ENCODE data around the gene XIAP. TPM values are rescaled to one million over a fixed set of nuclear protein-coding genes. Genes with fewer than 3 reads are reported as not detected.

The XIAP gene
- total and polyA plus RNA-seq, 2 experiments from 2014 or later, result 12.8 to 25.5 TPM

DNA sequence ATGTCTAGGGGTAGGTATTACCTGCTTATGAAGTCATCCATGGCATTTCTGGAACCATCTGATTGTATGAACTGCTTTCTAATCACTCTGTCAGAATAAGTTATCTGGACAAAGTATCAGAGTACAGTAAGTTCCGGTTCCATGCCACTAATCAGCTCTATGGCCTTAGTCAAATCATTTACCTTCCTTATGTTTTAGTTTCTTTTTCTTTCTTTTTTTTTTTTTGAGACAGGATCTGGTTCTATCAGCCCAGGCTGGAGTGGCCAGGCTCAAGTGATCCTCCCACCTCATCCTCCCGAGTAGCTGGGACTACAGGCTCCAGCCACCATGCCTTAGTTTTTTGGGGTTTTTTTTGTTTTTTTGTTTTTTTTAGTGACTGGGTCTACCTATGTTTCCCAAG is 11.5 kb downstream of the XIAP start (continued):
- TF ChIP-seq, protein P1, sequence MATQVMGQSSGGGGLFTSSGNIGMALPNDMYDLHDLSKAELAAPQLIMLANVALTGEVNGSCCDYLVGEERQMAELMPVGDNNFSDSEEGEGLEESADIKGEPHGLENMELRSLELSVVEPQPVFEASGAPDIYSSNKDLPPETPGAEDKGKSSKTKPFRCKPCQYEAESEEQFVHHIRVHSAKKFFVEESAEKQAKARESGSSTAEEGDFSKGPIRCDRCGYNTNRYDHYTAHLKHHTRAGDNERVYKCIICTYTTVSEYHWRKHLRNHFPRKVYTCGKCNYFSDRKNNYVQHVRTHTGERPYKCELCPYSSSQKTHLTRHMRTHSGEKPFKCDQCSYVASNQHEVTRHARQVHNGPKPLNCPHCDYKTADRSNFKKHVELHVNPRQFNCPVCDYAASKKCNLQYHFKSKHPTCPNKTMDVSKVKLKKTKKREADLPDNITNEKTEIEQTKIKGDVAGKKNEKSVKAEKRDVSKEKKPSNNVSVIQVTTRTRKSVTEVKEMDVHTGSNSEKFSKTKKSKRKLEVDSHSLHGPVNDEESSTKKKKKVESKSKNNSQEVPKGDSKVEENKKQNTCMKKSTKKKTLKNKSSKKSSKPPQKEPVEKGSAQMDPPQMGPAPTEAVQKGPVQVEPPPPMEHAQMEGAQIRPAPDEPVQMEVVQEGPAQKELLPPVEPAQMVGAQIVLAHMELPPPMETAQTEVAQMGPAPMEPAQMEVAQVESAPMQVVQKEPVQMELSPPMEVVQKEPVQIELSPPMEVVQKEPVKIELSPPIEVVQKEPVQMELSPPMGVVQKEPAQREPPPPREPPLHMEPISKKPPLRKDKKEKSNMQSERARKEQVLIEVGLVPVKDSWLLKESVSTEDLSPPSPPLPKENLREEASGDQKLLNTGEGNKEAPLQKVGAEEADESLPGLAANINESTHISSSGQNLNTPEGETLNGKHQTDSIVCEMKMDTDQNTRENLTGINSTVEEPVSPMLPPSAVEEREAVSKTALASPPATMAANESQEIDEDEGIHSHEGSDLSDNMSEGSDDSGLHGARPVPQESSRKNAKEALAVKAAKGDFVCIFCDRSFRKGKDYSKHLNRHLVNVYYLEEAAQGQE (IDR thresholded peaks at IDR 0.05; ENCODE audit: unreplicated experiment), result no peak

DNA sequence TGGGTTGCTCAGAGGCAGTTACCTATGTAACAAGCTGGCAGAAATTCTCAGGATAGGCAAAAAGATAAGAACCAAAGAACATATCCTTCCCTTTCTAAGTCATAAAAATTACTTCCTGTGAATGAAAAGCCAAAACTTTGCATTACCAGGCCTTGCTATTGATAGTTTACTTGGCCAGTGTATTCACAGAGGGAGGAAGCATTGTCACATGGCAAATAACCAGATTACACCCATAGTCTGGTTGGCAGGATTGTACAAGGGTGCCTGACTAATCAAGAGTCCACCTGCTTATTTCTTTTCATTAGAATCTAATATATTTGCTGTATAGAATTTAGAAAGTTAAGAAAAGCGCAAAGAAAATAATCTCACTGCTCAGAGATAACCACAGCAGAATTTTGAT is 14.1 kb downstream of the XIAP start:
- Histone ChIP-seq H3K27me3 (ENCODE audit: insufficient read depth) (no peaks in the 10 kb centered on the region), H3K79me2 (replicated peaks; ENCODE audit: insufficient read depth) (peaks cover 55% of the 10 kb centered on the region), H3K9me2 (ENCODE audit: insufficient read depth) (no peaks in the 10 kb centered on the region), H4K20me1 (replicated peaks; ENCODE audit: insufficient read depth) (no peaks in the 10 kb centered on the region; the same call in 1 of the 2 replicates), H3K36me3 (ENCODE audit: insufficient read depth) (no peaks in the 10 kb centered on the region), H3K4me2 (no peak overlapping the region), H3K4me1 (ENCODE audit: insufficient read depth) (no peaks in the 10 kb centered on the region), H2AFZ (no peak overlapping the region), H3F3A (replicated peaks; ENCODE audit: low read depth) (no peaks in the 10 kb centered on the region), H3K27ac (ENCODE audit: low read depth) (no peak overlapping the region), H3K4me3 (no peak overlapping the region)
- H3K9me3 Mint-ChIP-seq, result no peaks in the 10 kb centered on the region
- no peak overlapping the region for H3K27ac Mint-ChIP-seq
- DNase-seq (ENCODE audit: low spot score) (no peak), ATAC-seq (no peak)
- no peaks in the 10 kb centered on the region for H3K4me1 Mint-ChIP-seq
- no peak overlapping the region for H3K4me3 Mint-ChIP-seq
- H3K36me3 Mint-ChIP-seq (ENCODE audit: low read depth), result peaks cover 2% of the 10 kb centered on the region; the same call in 1 of the 3 replicates
- no peaks in the 10 kb centered on the region for H3K27me3 Mint-ChIP-seq (ENCODE audit: insufficient read depth, low read depth, poor library complexity)
- TF ChIP-seq JUNB (IDR thresholded peaks at IDR 0.05; ENCODE audit: unreplicated experiment) (no peak), ZNF331 (CRISPR knock-in tag; IDR thresholded peaks at IDR 0.05; ENCODE audit: low read depth) (no peak), EZH2phosphoT487 (IDR thresholded peaks at IDR 0.05; ENCODE audit: unreplicated experiment) (no peak), NANOG (IDR thresholded peaks at IDR 0.05; ENCODE audit: borderline replicate concordance) (no peak), STAT1 (IDR thresholded peaks at IDR 0.05; ENCODE audit: unreplicated experiment) (no peak), POLR2AphosphoS5 (IDR thresholded peaks at IDR 0.05; ENCODE audit: low read depth) (no peak), ZNF114 (CRISPR knock-in tag; IDR thresholded peaks at IDR 0.05) (no peak)
- TF ChIP-seq, protein P2, sequence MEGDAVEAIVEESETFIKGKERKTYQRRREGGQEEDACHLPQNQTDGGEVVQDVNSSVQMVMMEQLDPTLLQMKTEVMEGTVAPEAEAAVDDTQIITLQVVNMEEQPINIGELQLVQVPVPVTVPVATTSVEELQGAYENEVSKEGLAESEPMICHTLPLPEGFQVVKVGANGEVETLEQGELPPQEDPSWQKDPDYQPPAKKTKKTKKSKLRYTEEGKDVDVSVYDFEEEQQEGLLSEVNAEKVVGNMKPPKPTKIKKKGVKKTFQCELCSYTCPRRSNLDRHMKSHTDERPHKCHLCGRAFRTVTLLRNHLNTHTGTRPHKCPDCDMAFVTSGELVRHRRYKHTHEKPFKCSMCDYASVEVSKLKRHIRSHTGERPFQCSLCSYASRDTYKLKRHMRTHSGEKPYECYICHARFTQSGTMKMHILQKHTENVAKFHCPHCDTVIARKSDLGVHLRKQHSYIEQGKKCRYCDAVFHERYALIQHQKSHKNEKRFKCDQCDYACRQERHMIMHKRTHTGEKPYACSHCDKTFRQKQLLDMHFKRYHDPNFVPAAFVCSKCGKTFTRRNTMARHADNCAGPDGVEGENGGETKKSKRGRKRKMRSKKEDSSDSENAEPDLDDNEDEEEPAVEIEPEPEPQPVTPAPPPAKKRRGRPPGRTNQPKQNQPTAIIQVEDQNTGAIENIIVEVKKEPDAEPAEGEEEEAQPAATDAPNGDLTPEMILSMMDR (conservative IDR thresholded peaks at IDR 0.05; ENCODE audit: low read depth in 2 of 2), result no peak
- TF ChIP-seq, protein P3, sequence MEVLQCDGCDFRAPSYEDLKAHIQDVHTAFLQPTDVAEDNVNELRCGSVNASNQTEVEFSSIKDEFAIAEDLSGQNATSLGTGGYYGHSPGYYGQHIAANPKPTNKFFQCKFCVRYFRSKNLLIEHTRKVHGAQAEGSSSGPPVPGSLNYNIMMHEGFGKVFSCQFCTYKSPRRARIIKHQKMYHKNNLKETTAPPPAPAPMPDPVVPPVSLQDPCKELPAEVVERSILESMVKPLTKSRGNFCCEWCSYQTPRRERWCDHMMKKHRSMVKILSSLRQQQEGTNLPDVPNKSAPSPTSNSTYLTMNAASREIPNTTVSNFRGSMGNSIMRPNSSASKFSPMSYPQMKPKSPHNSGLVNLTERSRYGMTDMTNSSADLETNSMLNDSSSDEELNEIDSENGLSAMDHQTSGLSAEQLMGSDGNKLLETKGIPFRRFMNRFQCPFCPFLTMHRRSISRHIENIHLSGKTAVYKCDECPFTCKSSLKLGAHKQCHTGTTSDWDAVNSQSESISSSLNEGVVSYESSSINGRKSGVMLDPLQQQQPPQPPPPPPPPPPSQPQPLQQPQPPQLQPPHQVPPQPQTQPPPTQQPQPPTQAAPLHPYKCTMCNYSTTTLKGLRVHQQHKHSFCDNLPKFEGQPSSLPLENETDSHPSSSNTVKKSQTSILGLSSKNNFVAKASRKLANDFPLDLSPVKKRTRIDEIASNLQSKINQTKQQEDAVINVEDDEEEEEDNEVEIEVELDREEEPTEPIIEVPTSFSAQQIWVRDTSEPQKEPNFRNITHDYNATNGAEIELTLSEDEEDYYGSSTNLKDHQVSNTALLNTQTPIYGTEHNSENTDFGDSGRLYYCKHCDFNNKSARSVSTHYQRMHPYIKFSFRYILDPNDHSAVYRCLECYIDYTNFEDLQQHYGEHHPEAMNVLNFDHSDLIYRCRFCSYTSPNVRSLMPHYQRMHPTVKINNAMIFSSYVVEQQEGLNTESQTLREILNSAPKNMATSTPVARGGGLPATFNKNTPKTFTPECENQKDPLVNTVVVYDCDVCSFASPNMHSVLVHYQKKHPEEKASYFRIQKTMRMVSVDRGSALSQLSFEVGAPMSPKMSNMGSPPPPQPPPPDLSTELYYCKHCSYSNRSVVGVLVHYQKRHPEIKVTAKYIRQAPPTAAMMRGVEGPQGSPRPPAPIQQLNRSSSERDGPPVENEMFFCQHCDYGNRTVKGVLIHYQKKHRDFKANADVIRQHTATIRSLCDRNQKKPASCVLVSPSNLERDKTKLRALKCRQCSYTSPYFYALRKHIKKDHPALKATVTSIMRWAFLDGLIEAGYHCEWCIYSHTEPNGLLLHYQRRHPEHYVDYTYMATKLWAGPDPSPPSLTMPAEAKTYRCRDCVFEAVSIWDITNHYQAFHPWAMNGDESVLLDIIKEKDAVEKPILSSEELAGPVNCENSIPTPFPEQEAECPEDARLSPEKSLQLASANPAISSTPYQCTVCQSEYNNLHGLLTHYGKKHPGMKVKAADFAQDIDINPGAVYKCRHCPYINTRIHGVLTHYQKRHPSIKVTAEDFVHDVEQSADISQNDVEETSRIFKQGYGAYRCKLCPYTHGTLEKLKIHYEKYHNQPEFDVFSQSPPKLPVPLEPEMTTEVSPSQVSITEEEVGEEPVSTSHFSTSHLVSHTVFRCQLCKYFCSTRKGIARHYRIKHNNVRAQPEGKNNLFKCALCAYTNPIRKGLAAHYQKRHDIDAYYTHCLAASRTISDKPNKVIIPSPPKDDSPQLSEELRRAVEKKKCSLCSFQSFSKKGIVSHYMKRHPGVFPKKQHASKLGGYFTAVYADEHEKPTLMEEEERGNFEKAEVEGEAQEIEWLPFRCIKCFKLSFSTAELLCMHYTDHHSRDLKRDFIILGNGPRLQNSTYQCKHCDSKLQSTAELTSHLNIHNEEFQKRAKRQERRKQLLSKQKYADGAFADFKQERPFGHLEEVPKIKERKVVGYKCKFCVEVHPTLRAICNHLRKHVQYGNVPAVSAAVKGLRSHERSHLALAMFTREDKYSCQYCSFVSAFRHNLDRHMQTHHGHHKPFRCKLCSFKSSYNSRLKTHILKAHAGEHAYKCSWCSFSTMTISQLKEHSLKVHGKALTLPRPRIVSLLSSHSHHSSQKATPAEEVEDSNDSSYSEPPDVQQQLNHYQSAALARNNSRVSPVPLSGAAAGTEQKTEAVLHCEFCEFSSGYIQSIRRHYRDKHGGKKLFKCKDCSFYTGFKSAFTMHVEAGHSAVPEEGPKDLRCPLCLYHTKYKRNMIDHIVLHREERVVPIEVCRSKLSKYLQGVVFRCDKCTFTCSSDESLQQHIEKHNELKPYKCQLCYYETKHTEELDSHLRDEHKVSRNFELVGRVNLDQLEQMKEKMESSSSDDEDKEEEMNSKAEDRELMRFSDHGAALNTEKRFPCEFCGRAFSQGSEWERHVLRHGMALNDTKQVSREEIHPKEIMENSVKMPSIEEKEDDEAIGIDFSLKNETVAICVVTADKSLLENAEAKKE (CRISPR knock-in tag; IDR thresholded peaks at IDR 0.05), result no peak
- TF ChIP-seq, protein P1 (IDR thresholded peaks at IDR 0.05; ENCODE audit: unreplicated experiment), result no peak
